ENCODE data around the gene EN2.

DNA sequence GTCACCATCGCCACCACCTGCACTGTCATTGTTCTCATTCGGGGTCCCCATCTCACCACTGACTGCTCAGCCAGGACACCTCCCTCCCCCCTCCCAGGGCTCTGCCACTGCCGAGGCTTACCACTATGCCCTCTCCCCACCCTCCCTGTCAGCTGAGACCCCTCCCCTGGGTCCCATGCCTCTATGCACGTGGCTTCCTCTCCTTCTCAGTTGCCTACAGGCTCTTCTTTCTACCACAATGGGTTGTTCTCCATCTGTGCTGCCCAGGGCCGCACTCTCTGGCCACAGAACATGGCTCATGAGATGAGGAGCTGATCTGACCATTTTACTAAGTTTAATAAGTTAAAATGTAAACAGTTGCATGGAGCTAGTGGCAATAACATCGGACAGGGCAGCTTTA, 16.1 kb upstream of the EN2 start:
- TF ChIP-seq, protein P1, sequence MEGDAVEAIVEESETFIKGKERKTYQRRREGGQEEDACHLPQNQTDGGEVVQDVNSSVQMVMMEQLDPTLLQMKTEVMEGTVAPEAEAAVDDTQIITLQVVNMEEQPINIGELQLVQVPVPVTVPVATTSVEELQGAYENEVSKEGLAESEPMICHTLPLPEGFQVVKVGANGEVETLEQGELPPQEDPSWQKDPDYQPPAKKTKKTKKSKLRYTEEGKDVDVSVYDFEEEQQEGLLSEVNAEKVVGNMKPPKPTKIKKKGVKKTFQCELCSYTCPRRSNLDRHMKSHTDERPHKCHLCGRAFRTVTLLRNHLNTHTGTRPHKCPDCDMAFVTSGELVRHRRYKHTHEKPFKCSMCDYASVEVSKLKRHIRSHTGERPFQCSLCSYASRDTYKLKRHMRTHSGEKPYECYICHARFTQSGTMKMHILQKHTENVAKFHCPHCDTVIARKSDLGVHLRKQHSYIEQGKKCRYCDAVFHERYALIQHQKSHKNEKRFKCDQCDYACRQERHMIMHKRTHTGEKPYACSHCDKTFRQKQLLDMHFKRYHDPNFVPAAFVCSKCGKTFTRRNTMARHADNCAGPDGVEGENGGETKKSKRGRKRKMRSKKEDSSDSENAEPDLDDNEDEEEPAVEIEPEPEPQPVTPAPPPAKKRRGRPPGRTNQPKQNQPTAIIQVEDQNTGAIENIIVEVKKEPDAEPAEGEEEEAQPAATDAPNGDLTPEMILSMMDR (conservative IDR thresholded peaks at IDR 0.05; ENCODE audit: low read depth, low read length) = no peak
- TF ChIP-seq EZH2 (IDR thresholded peaks at IDR 0.05; ENCODE audit: borderline replicate concordance, low read depth, low read length, poor library complexity, severe bottlenecking) = no peak
